ENCODE results near the gene ARID2.

ARID2 gene, protein sequence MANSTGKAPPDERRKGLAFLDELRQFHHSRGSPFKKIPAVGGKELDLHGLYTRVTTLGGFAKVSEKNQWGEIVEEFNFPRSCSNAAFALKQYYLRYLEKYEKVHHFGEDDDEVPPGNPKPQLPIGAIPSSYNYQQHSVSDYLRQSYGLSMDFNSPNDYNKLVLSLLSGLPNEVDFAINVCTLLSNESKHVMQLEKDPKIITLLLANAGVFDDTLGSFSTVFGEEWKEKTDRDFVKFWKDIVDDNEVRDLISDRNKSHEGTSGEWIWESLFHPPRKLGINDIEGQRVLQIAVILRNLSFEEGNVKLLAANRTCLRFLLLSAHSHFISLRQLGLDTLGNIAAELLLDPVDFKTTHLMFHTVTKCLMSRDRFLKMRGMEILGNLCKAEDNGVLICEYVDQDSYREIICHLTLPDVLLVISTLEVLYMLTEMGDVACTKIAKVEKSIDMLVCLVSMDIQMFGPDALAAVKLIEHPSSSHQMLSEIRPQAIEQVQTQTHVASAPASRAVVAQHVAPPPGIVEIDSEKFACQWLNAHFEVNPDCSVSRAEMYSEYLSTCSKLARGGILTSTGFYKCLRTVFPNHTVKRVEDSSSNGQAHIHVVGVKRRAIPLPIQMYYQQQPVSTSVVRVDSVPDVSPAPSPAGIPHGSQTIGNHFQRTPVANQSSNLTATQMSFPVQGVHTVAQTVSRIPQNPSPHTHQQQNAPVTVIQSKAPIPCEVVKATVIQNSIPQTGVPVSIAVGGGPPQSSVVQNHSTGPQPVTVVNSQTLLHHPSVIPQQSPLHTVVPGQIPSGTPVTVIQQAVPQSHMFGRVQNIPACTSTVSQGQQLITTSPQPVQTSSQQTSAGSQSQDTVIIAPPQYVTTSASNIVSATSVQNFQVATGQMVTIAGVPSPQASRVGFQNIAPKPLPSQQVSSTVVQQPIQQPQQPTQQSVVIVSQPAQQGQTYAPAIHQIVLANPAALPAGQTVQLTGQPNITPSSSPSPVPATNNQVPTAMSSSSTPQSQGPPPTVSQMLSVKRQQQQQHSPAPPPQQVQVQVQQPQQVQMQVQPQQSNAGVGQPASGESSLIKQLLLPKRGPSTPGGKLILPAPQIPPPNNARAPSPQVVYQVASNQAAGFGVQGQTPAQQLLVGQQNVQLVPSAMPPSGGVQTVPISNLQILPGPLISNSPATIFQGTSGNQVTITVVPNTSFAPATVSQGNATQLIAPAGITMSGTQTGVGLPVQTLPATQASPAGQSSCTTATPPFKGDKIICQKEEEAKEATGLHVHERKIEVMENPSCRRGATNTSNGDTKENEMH (N-terminal part only)

DNA sequence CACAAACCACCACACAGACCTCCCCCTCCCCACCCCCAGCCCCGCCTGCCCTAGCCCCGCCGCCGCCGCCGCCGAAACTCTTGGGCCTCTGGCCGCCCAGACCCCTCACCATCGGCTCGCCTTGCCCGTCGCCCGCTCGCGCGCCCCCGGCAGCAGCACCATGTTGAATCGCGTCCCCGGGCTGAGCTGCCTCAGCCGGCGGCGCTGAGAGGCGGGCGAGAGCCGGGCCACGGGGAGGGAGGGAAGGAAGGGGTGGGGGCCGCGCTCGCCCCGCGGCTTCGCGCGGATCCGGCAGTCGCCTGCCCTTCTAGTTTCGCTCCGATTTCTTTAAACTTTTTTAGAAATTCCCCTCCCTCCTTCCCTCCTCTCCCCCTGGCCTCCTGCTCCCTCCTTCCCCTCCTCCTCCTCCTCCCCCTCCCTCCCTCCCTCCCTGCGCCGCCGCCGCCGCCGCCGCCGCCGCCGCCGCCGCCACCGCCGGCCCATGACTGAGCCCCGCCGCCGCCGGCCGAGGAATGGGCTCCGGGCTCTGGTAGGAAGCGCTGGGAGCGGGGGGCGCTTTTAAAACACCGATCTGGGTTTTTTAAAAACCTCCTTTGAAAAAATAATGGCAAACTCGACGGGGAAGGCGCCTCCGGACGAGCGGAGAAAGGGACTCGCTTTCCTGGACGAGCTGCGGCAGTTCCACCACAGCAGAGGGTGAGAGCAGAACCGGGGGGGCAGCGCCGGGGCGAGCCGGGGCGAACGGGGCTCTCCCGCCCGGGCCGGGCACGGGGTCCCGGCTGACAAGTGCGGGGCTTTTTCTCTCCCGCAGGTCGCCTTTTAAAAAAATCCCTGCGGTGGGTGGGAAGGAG, at the start of gene ARID2:
ARID2 (plus strand) TSS at position 474 of the 851 bp plus-strand sequence; CDS start at position 605, 131 bp downstream.
- no peak for DNase-seq

- no peak for DNase-seq
Observed at GRCh38 chr12:45680362-45680761, 49.1 kb upstream of the ARID2 start.

GRCh38 chr12:45681465-45681864, 48.0 kb upstream of the ARID2 start:
- DNase-seq: no peak

DNA sequence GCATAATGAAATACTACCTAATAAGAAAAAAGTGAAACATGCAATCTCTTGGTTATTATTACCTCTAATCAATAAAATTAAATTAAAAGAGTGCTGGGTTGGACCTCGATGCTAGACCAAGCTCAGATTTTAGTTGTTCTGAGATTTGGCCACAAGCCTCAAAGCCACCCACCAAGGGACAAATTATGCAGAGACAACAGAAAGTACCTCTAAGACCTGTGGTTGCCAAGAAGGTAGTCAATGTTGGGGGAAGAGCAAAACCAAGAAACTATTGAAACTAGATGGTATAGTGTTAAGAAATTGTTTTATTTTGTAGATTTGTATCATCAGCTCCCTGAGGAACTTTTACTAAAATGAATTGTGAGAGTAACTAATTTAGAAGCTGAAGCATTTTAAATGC, 43.8 kb upstream of the ARID2 start:
- DNase-seq: no peak

DNA sequence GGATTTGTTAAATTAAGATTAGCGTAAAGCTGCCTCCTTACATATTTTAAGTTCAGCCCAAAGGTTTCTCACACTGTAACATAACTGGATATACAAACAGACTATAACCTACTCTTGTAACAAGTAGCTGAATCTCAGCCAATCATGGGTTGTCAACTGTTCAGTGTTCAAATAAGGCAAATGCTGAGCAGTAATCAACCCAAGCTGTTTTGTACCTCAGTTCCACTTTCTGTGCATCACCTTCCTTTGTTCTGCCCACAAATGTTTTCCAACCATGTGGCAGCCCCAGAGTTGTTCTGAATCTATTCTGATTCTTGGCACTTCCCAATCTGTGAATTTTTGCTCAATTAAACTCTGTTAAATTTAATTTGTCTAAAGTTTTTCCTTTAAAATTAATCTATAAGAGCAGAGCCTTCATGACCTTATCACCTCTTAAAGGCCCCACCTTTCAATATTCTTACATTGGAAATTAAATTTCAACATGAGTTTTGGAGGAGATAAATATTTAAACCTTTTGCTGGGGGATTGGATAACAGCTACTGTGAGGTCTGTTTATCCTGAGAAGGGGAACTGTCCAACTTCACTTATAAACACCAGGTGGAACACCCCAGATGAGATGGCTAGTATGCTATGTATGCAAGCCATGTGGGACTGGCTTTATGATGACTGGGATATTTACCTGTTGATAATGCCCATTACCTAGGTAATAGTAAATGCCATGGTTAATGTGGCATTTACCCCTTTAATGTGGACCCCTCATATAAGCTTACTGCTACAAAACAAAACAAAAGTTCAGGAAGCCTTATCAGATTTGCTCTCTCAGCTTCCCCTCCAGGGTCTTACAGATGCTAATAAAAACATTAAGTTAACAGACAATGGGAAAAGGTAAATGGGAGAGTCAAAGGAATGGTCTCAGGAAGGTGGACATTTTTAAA, 42.2 kb upstream of the ARID2 start:
- no peak for DNase-seq

GRCh38 chr12:45688183-45688582, 41.3 kb upstream of the ARID2 start:
- no peak for DNase-seq

DNA sequence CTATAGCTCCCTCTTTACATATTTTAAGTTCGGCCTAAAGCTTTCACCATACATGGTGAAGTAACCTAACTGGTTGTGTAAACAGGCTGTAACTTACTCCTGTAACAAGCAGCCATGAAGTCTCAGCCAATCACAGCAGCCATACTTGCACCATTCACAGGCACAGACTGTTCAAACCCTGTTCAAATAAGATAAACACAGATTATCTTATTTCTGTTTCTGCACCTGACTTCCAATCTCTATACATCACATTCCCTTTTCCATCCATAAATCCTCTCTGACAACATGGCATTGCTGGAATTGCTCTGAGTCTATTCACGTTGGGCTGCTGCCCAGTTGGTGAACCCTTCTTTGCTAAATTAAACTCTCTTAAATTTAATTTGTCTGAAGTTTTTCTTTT, 34.5 kb upstream of the ARID2 start:
- no peak for DNase-seq

DNA sequence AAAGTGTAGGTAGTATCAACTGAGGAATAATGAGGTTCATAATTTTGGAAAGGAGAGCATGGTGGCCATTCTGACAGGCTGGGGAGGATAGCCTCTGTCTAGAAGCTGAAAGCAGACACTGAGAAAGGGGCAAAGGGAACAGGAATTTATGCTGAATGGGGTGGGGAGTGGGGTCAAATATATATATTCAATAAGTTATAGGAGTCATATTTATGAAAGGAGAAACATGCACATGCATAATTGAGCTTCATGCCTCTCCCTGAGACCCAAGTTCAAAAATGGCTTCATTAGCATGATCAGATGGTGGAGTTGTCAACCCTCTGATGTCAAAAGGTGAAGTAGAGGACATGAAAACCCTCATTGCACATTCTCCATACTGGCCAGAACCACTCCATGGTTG, 33.9 kb upstream of the ARID2 start:
- no peak for DNase-seq

- DNase-seq: no peak
Observed at GRCh38 chr12:45696049-45696448, 33.5 kb upstream of the ARID2 start.

GRCh38 chr12:45697371-45697770, 32.1 kb upstream of the ARID2 start:
- DNase-seq: no peak

DNA sequence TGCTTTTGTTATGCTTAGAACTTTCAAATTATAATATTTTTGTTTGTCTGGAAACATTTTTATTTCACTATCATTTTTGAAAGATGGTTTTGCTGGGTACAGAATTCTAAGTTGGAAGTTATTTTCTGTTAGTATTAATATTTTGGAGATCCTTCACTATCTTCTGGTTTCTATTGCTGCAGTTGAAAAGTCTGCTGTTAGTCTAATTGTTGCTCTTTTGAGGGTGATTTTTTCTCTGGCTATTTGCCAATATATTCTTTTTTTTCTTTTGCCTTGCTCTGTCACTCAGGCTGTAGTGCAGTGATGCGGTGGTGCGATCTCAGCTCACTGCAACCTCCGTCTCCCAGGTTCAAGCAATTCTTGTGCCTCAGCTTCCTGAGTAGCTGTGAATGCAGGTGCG, 28.2 kb upstream of the ARID2 start:
- DNase-seq: no peak

- DNase-seq: no peak
Observed at GRCh38 chr12:45703942-45704341, 25.6 kb upstream of the ARID2 start.

DNA sequence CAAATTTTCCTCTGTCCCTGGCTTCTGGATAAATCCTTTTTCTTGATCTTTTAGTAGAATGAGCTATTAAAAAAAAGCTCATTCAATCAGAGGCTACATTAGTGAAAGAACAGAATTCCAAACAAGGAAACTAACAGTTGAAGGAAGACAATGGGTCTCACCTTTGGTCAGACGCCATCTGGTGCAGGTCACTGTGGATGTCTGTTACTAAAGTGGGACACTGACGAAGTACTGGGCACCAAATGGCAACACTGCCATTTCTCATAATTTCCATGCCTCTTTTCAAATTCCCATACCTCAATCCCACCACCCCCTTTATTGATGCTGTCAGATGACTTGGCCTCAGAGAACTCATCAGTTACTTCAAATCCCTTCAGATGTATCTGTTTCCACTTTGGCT, 24.5 kb upstream of the ARID2 start:
- no peak for DNase-seq

- no peak for DNase-seq
Observed at GRCh38 chr12:45705404-45705803, 24.1 kb upstream of the ARID2 start.

DNA sequence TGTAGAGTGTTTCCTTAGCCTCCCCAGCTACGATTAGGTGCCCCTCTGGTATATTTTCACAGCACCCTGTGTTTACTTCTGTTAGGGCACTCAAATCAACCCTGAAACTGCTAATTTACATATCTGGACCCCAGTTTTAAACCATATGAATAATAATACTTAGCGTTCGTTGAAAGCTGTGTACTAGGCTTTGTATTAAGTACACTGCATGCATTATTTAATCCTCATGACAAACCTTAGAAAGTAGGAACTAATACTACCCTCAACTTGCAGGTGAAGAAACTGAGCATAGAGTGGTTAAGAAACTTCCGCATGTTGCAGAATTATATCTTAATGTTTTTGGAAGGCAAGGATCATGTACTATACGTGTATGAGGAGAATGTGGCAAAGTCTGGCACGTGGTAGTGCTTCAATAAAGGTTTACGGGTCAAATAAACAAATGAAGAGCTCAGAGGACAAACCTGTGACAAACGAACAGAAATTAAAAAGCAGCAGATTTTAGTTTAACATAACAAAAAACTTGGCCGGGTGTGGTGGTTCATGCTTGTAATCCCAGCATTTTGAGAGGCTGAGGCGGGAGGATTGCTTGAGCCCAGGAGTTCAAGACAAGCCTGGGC, 22.2 kb upstream of the ARID2 start:
- DNase-seq: no peak

DNA sequence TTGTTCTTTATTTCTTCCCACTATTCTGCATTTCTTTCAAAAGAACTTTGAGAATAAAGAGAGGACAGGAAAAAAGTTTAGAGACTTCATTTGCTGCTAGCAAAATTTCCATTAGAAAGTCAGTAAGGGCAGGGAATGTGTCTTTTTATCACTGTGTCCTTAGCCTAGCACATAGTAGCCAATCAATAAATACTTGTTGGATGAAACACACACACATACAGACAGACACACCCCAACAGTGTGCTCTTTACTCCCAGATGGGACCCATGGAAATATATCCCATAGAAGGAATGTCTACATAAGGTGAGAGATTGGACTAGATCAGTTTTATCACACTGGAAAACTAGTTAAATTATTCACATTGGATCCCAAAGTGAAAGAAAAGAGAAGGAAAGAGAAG, 21.1 kb upstream of the ARID2 start:
- DNase-seq: no peak

DNA sequence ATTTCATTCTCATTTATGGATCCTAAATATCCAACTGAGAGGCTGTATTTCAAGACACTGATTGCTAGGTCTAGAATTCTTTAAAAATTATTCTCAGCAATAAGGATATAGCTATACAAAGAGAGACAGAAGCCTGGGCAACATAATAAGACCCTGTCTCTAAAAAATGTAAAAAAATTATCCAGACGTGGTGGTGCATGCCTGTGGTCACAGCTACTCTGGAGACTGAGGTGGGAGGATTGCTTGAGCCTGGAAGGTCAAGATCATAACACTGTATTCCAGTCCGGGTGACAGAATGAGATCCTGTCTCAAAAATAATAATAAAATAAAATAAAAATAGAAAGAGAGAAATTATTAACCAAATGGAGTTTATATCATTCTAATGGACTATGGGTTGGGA, 20.6 kb upstream of the ARID2 start:
- DNase-seq: no peak

DNA sequence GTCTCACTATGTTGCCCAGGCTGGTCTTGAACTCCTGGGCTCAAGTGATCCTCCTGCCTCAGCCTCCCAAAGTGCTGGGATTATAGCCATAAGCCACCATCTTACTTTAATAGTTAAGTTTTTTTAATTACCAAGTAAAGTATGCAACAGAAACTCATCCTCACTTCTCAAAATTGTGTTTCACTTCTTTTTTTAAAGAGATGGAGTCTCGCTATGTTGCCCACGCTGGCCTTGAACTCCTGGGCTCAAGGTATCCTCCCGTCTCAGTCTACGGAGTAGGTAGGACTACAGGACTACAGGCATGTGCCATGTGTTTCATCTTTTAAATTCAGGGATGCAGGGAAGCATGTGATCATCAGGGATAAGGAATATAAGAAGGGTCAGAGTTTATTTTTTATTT, 17.2 kb upstream of the ARID2 start:
- DNase-seq: no peak

- DNase-seq: no peak
Observed at GRCh38 chr12:45713078-45713477, 16.4 kb upstream of the ARID2 start.

DNA sequence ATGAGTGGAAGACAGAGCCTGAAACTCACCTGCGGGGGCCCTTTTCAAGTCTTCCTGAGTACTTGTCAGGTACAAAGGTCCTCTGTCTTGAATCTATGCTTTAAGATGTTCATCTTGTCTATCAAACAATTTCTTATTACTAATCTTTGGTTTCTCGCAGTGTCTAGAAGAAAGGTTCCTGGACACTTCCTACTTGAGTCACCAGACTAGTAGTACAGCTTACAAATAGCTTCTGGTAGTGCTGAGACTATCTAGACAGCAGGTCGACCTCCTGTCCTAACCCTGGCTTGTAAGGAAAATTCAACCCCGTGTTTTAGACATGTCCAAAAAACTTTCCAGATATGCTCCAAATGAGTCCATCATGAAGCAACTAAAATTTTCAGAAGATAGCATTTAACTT, 11.2 kb upstream of the ARID2 start:
- no peak for DNase-seq

DNA sequence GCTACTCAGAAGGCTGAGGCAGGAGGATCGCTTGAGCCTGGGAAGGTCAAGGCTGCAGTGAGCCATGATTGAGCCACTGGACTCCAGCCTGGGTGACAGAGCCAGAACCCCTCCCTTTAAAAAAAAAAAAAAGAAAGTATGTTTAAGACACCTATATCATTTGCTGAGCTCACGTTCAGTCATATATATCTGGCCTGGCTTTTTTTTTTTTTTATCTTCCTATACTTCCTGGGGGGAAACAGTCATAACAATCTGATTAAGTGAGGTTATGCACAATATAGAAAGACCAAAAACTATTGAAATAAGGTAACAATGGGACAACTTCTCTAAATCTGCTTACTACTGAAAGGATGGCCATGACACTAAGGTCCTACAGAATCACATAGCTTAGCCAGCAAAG, 9.4 kb upstream of the ARID2 start:
- no peak for DNase-seq
